Measurements from ENCODE around the gene PXDN.
"Not testable (repeated sequence)": the region's sequence is repeated elsewhere in the genome, so short reads cannot be mapped to it uniquely, and the experiment has no call there.

PXDN gene

DNA sequence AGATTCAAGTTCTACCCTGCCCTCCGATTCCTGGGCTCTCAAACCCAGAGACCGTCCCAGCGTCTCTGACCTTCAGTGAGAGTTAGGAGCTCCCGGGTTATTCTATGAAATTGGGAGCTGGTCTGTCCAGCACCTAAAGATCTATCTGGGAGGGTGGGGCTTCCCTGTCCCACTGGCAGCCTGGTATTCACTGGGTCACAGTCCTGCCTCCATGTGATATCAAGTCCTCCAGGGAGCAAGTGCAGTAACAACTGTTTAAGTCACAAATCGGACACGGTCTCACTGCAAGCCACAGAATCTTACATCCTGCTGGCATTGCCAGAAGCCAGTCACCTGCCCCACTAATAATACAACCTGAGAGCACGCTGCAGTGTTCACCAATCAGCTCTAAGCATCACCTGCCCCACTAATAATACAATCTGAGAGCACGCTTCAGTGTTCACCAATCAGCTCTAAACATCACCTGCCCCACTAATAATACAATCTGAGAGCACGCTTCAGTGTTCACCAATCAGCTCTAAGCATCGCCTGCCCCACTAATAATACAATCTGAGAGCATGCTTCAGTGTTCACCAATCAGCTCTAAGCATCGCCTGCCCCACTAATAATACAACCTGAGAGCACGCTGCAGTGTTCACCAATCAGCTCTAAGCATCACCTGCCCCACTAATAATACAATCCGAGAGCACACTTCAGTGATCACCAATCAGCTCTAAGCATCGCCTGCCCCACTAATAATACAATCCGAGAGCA, 38.0 kb downstream of the PXDN start:
- H3K36me3 ChIP-seq (ENCODE audit: control insufficient read depth in 4 of 4, insufficient read depth in 4 of 4, low read length in 3 of 4); H3K27ac ChIP-seq (ENCODE audit: insufficient read depth in 1 of 2, low read depth in 1 of 2, low read length in 2 of 2, poor library complexity in 1 of 2, severe bottlenecking in 2 of 2); CTCF ChIA-PET; POLR2A ChIA-PET; DNase-seq; H3K4me3 ChIP-seq (ENCODE audit: control insufficient read depth in 1 of 7, extremely low read depth in 1 of 7, insufficient read depth in 4 of 7, low read depth in 2 of 7, low read length in 6 of 7); H3K9me3 ChIP-seq (ENCODE audit: control extremely low read depth in 1 of 5, control insufficient read depth in 4 of 5, insufficient read depth in 2 of 5, low read depth in 1 of 5, low read length in 4 of 5); H3K27me3 ChIP-seq (replicated peaks in 2 of 5; ENCODE audit: control insufficient read depth in 4 of 5, insufficient read depth in 5 of 5, low read length in 4 of 5): not testable (repeated sequence)
- peaks cover 0 to 10% (median 7%) of the 10 kb centered on the region in 4 experiments for H3K4me1 ChIP-seq (ENCODE audit: control extremely low read depth in 1 of 4, control insufficient read depth in 4 of 4, insufficient read depth in 4 of 4, low read length in 3 of 4)
- 92% methylated on average over 9 of the region's 15 CpGs for WGBS (ENCODE audit: insufficient coverage)

DNA sequence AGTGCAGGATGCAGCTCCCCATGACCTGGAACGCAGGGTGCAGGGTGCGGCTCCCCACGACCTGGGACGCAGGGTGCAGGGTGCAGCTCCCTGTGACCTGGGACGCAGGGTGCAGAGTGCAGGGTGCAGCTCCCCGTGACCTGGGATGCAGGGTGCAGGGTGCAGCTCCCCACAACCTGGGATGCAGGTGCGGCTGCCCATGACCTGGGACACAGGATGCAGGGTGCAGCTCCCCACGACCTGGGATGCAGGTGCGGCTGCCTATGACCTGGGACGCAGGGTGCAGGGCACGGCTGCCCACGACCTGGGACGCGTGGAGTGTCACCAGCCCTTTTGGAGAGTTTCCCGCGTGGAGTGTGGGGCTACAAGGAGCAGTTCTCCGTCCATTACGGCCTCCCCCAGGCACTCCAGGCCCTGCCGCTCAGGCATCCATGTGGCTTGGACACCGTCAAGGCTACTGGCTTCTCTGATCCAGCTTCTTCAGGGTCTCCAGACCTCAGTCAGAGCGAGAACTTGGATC, 38.7 kb downstream of the PXDN start:
- Histone ChIP-seq H3K9me3 (ENCODE audit: control extremely low read depth in 1 of 5, control insufficient read depth in 4 of 5, insufficient read depth in 2 of 5, low read depth in 1 of 5, low read length in 4 of 5) (no peaks in the 10 kb centered on the region), H3K36me3 (ENCODE audit: control insufficient read depth in 4 of 4, insufficient read depth in 4 of 4, low read length in 3 of 4) (no peaks in the 10 kb centered on the region), H3K27ac (ENCODE audit: insufficient read depth in 1 of 2, low read depth in 1 of 2, low read length in 2 of 2, poor library complexity in 1 of 2, severe bottlenecking in 2 of 2) (no peak overlapping the region), H3K4me3 (ENCODE audit: control insufficient read depth in 1 of 7, extremely low read depth in 1 of 7, insufficient read depth in 4 of 7, low read depth in 2 of 7, low read length in 6 of 7) (no peak overlapping the region), H3K4me1 (ENCODE audit: control extremely low read depth in 1 of 4, control insufficient read depth in 4 of 4, insufficient read depth in 4 of 4, low read length in 3 of 4) (peaks cover 0 to 10% (median 7%) of the 10 kb centered on the region in 4 experiments), H3K27me3 (replicated peaks in 2 of 5; ENCODE audit: control insufficient read depth in 4 of 5, insufficient read depth in 5 of 5, low read length in 4 of 5) (no peaks in the 10 kb centered on the region)
- DNase-seq, result no peak
- ChIA-PET CTCF (no interaction called here), POLR2A (no interaction called here)
- 96% methylated on average over 18 of the region's 21 CpGs for WGBS (ENCODE audit: insufficient coverage)

DNA sequence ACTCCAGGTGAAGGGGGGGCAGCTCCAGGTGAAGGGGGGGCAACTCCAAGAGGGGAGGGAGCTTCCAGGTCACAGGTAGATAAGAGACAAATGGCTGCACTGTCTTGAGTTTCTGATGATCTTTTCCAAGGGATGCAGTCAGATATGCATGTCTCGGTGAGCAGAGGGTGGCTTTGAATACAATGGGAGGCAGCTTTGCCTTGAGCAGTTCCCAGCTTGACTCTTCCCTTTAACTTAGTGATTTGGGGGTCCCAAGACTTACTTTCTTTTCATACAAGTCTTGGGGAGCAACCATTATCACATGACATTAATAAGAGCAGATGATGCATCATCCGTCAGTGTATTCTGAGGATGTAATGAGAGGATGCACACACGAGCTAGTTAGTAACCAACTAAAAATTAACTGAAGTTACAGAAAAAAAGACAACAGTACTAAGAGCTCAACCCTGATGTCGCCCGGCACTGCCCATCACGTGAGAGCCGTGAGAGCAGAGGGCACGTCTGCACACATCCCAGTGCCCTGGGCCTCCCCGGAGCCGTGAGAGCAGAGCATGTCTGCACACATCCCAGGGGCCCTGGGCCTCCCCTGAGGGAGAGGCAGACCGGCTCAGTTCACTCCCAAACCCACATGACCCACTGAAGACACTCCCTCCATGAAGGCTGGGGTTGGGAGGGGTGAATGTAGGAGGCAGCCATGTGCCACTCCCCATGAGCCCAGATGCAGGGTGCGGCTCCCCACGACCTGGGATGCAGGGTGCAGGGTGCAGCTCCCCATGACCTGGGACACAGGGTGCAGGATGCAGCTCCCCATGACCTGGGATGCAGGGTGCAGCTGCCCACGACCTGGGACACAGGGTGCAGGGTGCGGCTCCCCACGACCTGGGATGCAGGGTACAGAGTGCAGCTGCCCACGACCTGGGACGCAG, 39.4 kb downstream of the PXDN start:
- CTCF ChIA-PET, result no interaction called here

DNA sequence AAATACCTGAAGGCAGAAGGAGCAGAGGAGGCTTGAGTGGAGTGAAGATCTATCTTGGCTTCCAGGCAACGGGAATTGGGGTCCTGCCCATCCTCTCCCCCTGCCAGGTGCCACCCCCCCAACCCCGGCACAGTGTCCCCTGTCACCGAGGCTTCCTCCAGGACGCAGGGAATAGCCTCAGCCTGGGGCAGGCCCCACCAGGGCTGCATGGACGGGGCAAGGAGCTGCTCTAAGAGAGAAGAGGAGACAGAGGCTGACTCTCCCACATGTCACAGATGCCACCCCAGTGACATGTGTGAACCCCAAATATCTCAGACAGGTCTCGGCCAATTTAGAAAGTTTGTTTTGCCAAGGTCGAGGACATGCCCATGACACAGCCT, 42.1 kb downstream of the PXDN start:
- no peaks in the 10 kb centered on the region for H3K36me3 ChIP-seq (ENCODE audit: control insufficient read depth in 4 of 4, insufficient read depth in 4 of 4, low read length in 3 of 4)
- H3K9me3 ChIP-seq (ENCODE audit: control extremely low read depth in 1 of 5, control insufficient read depth in 4 of 5, insufficient read depth in 2 of 5, low read depth in 1 of 5, low read length in 4 of 5), result peaks cover 0 to 1% (median 0%) of the 10 kb centered on the region in 5 experiments
- H3K4me1 ChIP-seq (ENCODE audit: control extremely low read depth in 1 of 4, control insufficient read depth in 4 of 4, insufficient read depth in 4 of 4, low read length in 3 of 4), result no peaks in the 10 kb centered on the region
- no peaks in the 10 kb centered on the region for H3K27me3 ChIP-seq (replicated peaks in 2 of 5; ENCODE audit: control insufficient read depth in 4 of 5, insufficient read depth in 5 of 5, low read length in 4 of 5)
- no peak for DNase-seq
- H3K4me3 ChIP-seq (ENCODE audit: control insufficient read depth in 1 of 7, extremely low read depth in 1 of 7, insufficient read depth in 4 of 7, low read depth in 2 of 7, low read length in 6 of 7), result no peak overlapping the region
- ChIA-PET CTCF (no interaction called here), POLR2A (no interaction called here)
- H3K27ac ChIP-seq (ENCODE audit: insufficient read depth in 1 of 2, low read depth in 1 of 2, low read length in 2 of 2, poor library complexity in 1 of 2, severe bottlenecking in 2 of 2), result no peak overlapping the region
- 100% methylated on average over 4 of the region's 7 CpGs for WGBS (ENCODE audit: insufficient coverage)

More for the DNA sequence above, 39.4 kb downstream of the PXDN start:
- Histone ChIP-seq H3K4me3 (ENCODE audit: control insufficient read depth in 1 of 7, extremely low read depth in 1 of 7, insufficient read depth in 4 of 7, low read depth in 2 of 7, low read length in 6 of 7) (no peak overlapping the region), H3K27ac (ENCODE audit: insufficient read depth in 1 of 2, low read depth in 1 of 2, low read length in 2 of 2, poor library complexity in 1 of 2, severe bottlenecking in 2 of 2) (no peak overlapping the region), H3K36me3 (ENCODE audit: control insufficient read depth in 4 of 4, insufficient read depth in 4 of 4, low read length in 3 of 4) (no peaks in the 10 kb centered on the region), H3K4me1 (ENCODE audit: control extremely low read depth in 1 of 4, control insufficient read depth in 4 of 4, insufficient read depth in 4 of 4, low read length in 3 of 4) (peaks cover 0 to 10% (median 7%) of the 10 kb centered on the region in 4 experiments), H3K9me3 (ENCODE audit: control extremely low read depth in 1 of 5, control insufficient read depth in 4 of 5, insufficient read depth in 2 of 5, low read depth in 1 of 5, low read length in 4 of 5) (no peaks in the 10 kb centered on the region), H3K27me3 (replicated peaks in 2 of 5; ENCODE audit: control insufficient read depth in 4 of 5, insufficient read depth in 5 of 5, low read length in 4 of 5) (no peaks in the 10 kb centered on the region)
- 91% methylated on average over 11 of the region's 18 CpGs for WGBS (ENCODE audit: insufficient coverage)
- DNase-seq, result peak in 2 of 3 donors; percentile 17 to 26
- POLR2A ChIA-PET, result no interaction called here

DNA sequence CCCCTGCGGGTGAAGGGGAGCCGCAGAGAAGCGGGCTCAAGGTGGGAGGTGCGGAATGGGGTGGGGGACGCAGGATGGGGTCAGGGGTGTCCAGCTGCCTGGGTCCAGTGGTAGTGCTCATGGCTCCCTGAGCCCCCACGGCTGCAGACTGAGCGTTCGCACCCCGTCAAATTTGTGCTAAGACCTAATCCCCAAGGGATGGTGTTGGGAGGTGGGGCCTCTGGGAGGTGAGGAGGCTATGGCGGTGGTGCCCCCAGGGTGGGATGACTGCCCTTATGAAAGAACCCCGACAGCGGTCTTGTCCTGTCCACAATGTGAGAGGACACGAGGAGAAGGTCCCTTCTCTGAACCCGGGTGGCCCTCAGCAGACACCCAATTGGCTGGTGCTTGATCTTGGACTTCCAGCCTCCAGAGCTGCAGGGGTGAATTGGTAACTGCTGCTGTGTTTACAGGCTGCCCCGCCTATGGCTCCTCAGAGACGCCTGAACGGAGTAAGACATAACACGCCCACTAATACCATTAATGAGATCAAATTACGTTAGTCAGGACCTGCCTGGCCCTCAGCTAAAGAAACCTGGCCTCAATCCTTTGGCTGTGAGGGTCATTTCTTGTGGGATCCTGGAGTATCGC, 42.6 kb downstream of the PXDN start:
- WGBS (ENCODE audit: insufficient coverage), result 97% methylated on average over 14 of the region's 20 CpGs

DNA sequence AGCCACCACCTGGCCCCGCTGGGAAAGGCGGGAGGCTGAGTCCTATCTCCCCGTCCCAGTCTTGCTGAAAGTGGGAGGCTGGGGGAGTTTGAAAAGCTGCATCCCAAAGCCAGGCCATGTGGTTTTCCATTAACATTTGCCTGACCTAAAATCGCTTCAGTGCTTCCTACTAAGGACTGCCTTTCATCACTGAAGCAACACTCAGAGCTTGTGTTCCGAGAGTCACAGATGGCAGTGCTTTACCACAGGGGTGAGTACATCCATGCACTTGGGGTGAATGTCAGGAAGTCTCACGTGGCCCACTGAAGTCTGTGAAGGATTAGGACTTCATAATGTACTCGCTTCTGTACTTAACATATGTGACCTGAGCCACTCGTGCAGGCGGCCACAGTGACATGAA, 43.3 kb downstream of the PXDN start:
- Histone ChIP-seq H3K27ac (ENCODE audit: insufficient read depth in 1 of 2, low read depth in 1 of 2, low read length in 2 of 2, poor library complexity in 1 of 2, severe bottlenecking in 2 of 2) (no peak overlapping the region), H3K4me3 (ENCODE audit: control insufficient read depth in 1 of 7, extremely low read depth in 1 of 7, insufficient read depth in 4 of 7, low read depth in 2 of 7, low read length in 6 of 7) (no peak overlapping the region), H3K27me3 (replicated peaks in 2 of 5; ENCODE audit: control insufficient read depth in 4 of 5, insufficient read depth in 5 of 5, low read length in 4 of 5) (no peaks in the 10 kb centered on the region), H3K4me1 (ENCODE audit: control extremely low read depth in 1 of 4, control insufficient read depth in 4 of 4, insufficient read depth in 4 of 4, low read length in 3 of 4) (no peaks in the 10 kb centered on the region), H3K9me3 (ENCODE audit: control extremely low read depth in 1 of 5, control insufficient read depth in 4 of 5, insufficient read depth in 2 of 5, low read depth in 1 of 5, low read length in 4 of 5) (peaks cover 0 to 8% (median 4%) of the 10 kb centered on the region in 5 experiments), H3K36me3 (ENCODE audit: control insufficient read depth in 4 of 4, insufficient read depth in 4 of 4, low read length in 3 of 4) (no peaks in the 10 kb centered on the region)
- no peak for DNase-seq
- CTCF ChIA-PET, result no interaction called here
- POLR2A ChIA-PET, result no interaction called here
- 97% methylated on average over 9 of the region's 9 CpGs for WGBS (ENCODE audit: insufficient coverage)

More for the DNA sequence above, 42.6 kb downstream of the PXDN start:
- Histone ChIP-seq H3K36me3 (ENCODE audit: control insufficient read depth in 4 of 4, insufficient read depth in 4 of 4, low read length in 3 of 4) (no peaks in the 10 kb centered on the region), H3K4me3 (ENCODE audit: control insufficient read depth in 1 of 7, extremely low read depth in 1 of 7, insufficient read depth in 4 of 7, low read depth in 2 of 7, low read length in 6 of 7) (no peak overlapping the region), H3K27me3 (replicated peaks in 2 of 5; ENCODE audit: control insufficient read depth in 4 of 5, insufficient read depth in 5 of 5, low read length in 4 of 5) (no peaks in the 10 kb centered on the region), H3K27ac (ENCODE audit: insufficient read depth in 1 of 2, low read depth in 1 of 2, low read length in 2 of 2, poor library complexity in 1 of 2, severe bottlenecking in 2 of 2) (no peak overlapping the region), H3K9me3 (ENCODE audit: control extremely low read depth in 1 of 5, control insufficient read depth in 4 of 5, insufficient read depth in 2 of 5, low read depth in 1 of 5, low read length in 4 of 5) (peaks cover 0 to 3% (median 1%) of the 10 kb centered on the region in 5 experiments), H3K4me1 (ENCODE audit: control extremely low read depth in 1 of 4, control insufficient read depth in 4 of 4, insufficient read depth in 4 of 4, low read length in 3 of 4) (no peaks in the 10 kb centered on the region)
- POLR2A ChIA-PET, result no interaction called here
- CTCF ChIA-PET, result no interaction called here
- DNase-seq, result no peak

Data from common myeloid progenitor, CD34-positive (primary cell).